ENCODE measurements around the gene KCNJ6. TPM values are rescaled to one million over a fixed set of nuclear protein-coding genes. Genes with fewer than 3 reads are reported as not detected.
A peak's percentile ranks its signal among the peaks of the same experiment; 100 is the strongest.
"Not testable (repeated sequence)": the region's sequence is repeated elsewhere in the genome, so short reads cannot be mapped to it uniquely, and the experiment has no call there.

The KCNJ6 gene
- total RNA-seq, 4 donors from 2014 or later, result 0.08 to 0.40 TPM; not detected in 2

DNA sequence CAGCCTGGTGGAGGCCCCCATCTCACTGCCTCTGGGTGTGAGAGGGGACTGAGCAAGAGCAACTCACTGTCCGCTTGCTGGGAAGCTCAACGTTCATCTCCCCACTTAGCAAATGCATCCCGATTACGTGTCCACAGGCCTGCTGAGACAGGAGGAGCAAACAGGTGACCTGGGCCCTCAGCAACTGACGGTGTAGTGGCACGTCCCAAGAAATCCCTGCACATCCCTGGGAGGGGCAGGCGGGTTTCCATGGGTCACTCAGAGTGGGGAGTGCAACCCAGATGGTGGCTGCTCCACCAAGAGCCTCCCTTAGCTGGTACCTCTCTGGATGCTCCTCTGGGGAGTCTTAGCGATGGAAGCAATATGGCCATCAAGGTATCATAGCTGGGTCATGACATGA is 320.3 kb downstream of the KCNJ6 start:
- ATAC-seq, result no peak
- H3K9me3 ChIP-seq, result no peaks in the 10 kb centered on the region
- no peak overlapping the region for H3K27ac ChIP-seq
- TF ChIP-seq POLR2A (IDR thresholded peaks at IDR 0.05), result no peak
- no peak for TF ChIP-seq POLR2AphosphoS5 (IDR thresholded peaks at IDR 0.05)
- TF ChIP-seq, protein P1, sequence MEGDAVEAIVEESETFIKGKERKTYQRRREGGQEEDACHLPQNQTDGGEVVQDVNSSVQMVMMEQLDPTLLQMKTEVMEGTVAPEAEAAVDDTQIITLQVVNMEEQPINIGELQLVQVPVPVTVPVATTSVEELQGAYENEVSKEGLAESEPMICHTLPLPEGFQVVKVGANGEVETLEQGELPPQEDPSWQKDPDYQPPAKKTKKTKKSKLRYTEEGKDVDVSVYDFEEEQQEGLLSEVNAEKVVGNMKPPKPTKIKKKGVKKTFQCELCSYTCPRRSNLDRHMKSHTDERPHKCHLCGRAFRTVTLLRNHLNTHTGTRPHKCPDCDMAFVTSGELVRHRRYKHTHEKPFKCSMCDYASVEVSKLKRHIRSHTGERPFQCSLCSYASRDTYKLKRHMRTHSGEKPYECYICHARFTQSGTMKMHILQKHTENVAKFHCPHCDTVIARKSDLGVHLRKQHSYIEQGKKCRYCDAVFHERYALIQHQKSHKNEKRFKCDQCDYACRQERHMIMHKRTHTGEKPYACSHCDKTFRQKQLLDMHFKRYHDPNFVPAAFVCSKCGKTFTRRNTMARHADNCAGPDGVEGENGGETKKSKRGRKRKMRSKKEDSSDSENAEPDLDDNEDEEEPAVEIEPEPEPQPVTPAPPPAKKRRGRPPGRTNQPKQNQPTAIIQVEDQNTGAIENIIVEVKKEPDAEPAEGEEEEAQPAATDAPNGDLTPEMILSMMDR (IDR thresholded peaks at IDR 0.05), result no peak
- TF ChIP-seq EP300 (IDR thresholded peaks at IDR 0.05), result no peak
- peaks cover 9% of the 10 kb centered on the region for H3K27me3 ChIP-seq
- H3K4me1 ChIP-seq, result no peaks in the 10 kb centered on the region
- 96 to 100% methylated on average over 1 to 5 of the region's 8 CpGs for WGBS, 2 donors (ENCODE audit: low coverage in 1 of 2)
- no peaks in the 10 kb centered on the region for H3K36me3 ChIP-seq
- H3K4me3 ChIP-seq, result no peak overlapping the region

DNA sequence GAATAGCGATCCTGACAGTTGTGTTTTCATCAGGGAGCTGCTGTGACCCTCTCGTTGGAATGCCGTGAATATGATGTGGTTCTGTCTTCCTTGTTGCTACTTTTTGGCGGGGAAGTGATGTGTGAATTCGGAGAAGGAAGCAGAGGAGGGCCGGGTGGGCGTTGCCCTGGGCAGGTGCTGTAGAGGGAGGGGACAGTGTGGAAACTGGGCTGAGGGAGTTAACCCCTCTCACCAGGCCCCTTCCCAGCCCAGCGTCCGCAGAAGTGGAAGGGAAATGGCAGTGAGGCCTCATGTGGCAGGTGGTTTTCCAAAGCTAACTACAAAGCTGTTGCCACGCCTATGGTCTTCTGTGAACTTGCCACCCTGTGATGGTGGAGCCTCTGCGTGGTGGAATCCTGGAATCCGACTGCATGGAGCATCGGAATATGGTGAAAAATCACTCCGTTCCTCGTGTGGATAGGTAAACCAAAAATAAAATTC is 321.7 kb downstream of the KCNJ6 start:
- Histone ChIP-seq H3K27me3 (peaks cover 9% of the 10 kb centered on the region), H3K36me3 (no peaks in the 10 kb centered on the region), H3K4me3 (no peak overlapping the region), H3K4me1 (no peaks in the 10 kb centered on the region), H3K9me3 (no peaks in the 10 kb centered on the region), H3K27ac (no peak overlapping the region)
- ATAC-seq, result no peak
- 68 to 96% methylated on average over 6 to 10 of the region's 15 CpGs for WGBS, 2 donors (ENCODE audit: low coverage in 1 of 2)
- TF ChIP-seq EP300 (IDR thresholded peaks at IDR 0.05) (no peak), POLR2AphosphoS5 (IDR thresholded peaks at IDR 0.05) (no peak), POLR2A (IDR thresholded peaks at IDR 0.05) (no peak)
- TF ChIP-seq, protein P1 (IDR thresholded peaks at IDR 0.05), result no peak

DNA sequence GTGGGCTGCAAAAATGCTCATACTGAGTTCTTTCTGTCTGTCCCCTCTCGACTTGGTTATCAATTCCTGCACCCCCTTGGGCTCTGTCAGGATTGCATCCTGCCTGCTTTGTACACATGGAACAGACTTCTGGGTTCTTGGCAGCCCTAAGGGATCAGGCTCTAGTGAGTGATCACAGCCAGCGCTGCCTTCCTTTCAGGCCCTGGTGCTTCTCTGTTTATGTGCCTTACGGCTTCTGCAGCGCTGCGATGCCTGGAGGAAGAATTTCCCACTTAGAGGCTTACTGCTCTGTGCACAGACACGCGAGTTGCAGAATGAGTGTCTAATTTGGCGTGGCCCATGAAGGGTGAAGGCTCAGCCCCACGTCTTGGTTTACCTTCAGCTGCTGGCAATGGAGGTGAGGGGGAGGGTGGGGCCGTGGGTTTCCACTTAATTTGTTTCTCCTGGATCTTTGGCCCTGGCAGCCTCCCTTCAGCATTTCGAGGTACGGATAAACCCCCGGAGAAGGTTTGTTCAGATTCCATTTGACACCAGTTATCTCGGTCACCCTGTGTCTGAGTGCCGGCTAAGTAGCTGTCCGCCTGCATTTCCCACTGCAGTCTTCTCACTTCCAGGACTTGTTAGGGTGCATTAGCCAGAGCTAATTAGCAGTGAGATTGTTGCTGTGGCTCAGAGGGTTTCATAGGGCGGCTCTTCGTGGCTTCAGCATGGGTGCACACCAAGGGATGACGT is 322.4 kb downstream of the KCNJ6 start:
- Histone ChIP-seq H3K4me1 (no peaks in the 10 kb centered on the region), H3K27me3 (peaks cover 9% of the 10 kb centered on the region), H3K27ac (no peak overlapping the region), H3K9me3 (no peaks in the 10 kb centered on the region), H3K36me3 (no peaks in the 10 kb centered on the region), H3K4me3 (no peak overlapping the region)
- peak; percentile 31 for ATAC-seq
- 21 to 46% methylated on average over 10 to 16 of the region's 19 CpGs for WGBS, 2 donors (ENCODE audit: low coverage in 1 of 2)
- TF ChIP-seq EP300 (IDR thresholded peaks at IDR 0.05) (no peak), POLR2AphosphoS5 (IDR thresholded peaks at IDR 0.05) (no peak), POLR2A (IDR thresholded peaks at IDR 0.05) (no peak)
- TF ChIP-seq, protein P1 (IDR thresholded peaks at IDR 0.05), result no peak

DNA sequence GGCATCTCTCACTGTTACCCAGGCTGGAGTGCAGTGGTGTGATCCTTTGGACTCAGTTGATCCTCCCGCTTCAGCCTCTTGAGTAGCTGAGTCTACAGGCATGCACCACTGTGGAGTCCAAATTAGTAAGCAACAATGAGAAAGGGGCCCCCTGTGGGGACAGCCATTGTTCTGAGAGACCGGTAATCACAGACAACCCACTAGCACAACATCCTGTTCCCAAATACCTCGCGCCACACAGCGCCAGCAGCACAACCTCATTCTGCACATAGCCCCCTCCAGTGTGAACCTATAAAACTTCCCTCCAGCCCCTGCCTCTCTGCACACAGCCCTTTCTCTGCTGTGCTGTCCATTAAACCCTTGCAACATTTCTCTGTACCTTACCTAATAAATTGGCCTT is 323.2 kb downstream of the KCNJ6 start:
- no peak overlapping the region for H3K4me3 ChIP-seq
- H3K4me1 ChIP-seq, result no peaks in the 10 kb centered on the region
- peaks cover 9% of the 10 kb centered on the region for H3K27me3 ChIP-seq
- H3K27ac ChIP-seq, result no peak overlapping the region
- no peaks in the 10 kb centered on the region for H3K36me3 ChIP-seq
- TF ChIP-seq, protein P1 (IDR thresholded peaks at IDR 0.05), result no peak
- TF ChIP-seq EP300 (IDR thresholded peaks at IDR 0.05) (no peak), POLR2A (IDR thresholded peaks at IDR 0.05) (no peak), POLR2AphosphoS5 (IDR thresholded peaks at IDR 0.05) (no peak)
- 50 to 62% methylated on average over 4 to 5 of the region's 5 CpGs for WGBS, 2 donors (ENCODE audit: low coverage in 1 of 2)
- no peaks in the 10 kb centered on the region for H3K9me3 ChIP-seq
- no peak for ATAC-seq

DNA sequence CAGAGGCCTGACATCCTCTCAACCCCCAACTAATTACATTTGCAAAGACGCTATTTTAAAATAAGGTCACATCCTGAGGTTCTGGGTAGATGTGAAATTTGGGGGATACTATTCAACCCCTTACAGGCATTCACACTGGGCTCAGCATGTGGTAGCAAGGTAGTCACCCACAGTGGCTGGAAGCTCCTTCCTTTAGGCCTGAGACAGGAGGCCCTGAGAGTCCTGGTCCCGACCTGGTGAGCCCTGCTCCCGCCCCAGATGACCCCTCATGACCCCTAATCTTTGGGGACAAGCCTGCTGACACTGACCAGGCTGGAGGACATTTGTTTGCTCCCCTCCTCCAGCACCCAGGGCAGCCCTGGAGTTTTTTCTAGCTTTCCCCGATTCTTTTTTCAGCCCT is 323.8 kb downstream of the KCNJ6 start:
- Histone ChIP-seq H3K27me3 (peaks cover 9% of the 10 kb centered on the region), H3K27ac (no peak overlapping the region), H3K9me3 (no peaks in the 10 kb centered on the region), H3K4me1 (no peaks in the 10 kb centered on the region), H3K4me3 (no peak overlapping the region), H3K36me3 (no peaks in the 10 kb centered on the region)
- WGBS, 2 donors (ENCODE audit: low coverage in 1 of 2), result 58% methylated on average over 2 of the region's 4 CpGs; no CpG with 5 or more reads in 1 of the 2 donors
- TF ChIP-seq, protein P1 (IDR thresholded peaks at IDR 0.05), result no peak
- TF ChIP-seq POLR2AphosphoS5 (IDR thresholded peaks at IDR 0.05) (no peak), EP300 (IDR thresholded peaks at IDR 0.05) (no peak), POLR2A (IDR thresholded peaks at IDR 0.05) (no peak)
- ATAC-seq, result no peak

DNA sequence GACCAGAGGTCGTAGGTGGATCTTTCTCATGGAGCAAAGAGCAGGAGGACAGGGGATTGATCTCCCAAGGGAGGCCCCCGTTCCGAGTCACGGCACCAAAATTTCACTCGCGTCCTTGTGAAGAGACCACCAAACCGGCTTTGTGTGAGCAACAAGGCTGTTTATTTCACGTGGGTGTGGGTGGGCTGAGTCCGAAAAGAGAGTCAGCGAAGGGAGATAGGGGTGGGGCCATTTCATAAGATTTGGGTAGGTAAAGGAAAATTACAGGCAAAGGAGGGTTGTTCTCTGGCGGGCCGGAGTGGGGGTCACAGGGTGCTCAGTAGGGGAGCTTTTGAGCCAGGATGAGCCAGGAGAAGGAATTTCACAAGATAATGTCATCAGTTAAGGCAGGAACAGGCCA is 324.3 kb downstream of the KCNJ6 start:
- ATAC-seq, H3K27ac ChIP-seq, H3K36me3 ChIP-seq, H3K9me3 ChIP-seq, H3K4me1 ChIP-seq, H3K27me3 ChIP-seq, H3K4me3 ChIP-seq: not testable (repeated sequence)
- WGBS, 2 donors (ENCODE audit: low coverage in 1 of 2), result 83 to 85% methylated on average over 3 to 7 of the region's 12 CpGs

DNA sequence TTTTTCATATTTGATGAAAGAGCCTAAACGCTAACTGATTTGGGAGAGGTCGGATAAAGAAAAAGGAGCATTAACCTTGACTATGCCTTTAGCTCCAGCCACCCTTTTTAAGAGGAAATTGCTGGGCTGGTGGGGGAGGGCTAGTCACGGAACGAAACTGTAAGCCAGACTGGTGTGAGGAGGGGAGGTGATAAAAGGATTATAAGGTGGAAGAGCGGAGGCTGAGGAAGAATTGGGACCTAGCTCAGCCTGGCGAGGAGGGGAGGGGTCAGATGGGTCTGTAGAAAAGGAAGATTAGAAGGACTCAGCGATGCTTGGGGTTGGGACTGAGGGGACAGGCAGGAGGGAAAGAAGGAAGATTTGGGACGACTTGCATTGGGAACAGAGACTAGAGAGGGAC is 325.4 kb downstream of the KCNJ6 start:
- WGBS, 2 donors (ENCODE audit: low coverage in 1 of 2), result 61 to 77% methylated on average over 6 of the region's 8 CpGs
- not testable (repeated sequence) for H3K27me3 ChIP-seq, ATAC-seq, H3K4me1 ChIP-seq, H3K36me3 ChIP-seq, H3K9me3 ChIP-seq, H3K27ac ChIP-seq, H3K4me3 ChIP-seq
